CD14-positive monocyte (primary cell): ENCODE measurements around the gene DYSF. TPM values are rescaled to one million over a fixed set of nuclear protein-coding genes. Genes with fewer than 3 reads are reported as not detected.
A peak's percentile ranks its signal among the peaks of the same experiment; 100 is the strongest.

Experiments used
- DNase-seq, 3 donors: peaks; one replicate each; pipeline ENCODE4 v3.0.0-alpha.2; 2011 to 2022
- H2AFZ ChIP-seq: 2 replicates; pipeline ENCODE4 v1.6.0; 2012; ENCODE audit warnings: mild to moderate bottlenecking, low read depth, low read length, inconsistent platforms; ENCODE audit not compliant: insufficient read depth, poor library complexity, severe bottlenecking
- H3K27ac ChIP-seq, 2 donors: 1 replicate in 1 of 2; 2 replicates in 1 of 2; pipeline ENCODE4 v1.5.1; 2012 to 2013; ENCODE audit warnings: low read length in 2 of 2, control low read depth in 1 of 2, inconsistent platforms in 1 of 2, low read depth in 1 of 2, mild to moderate bottlenecking in 1 of 2
- H3K27me3 ChIP-seq, 2 donors: one replicate each; pipeline versions ENCODE4 v1.6.0 to v1.6.1; 2011 to 2013; ENCODE audit warnings: low read length in 2 of 2; ENCODE audit not compliant: control insufficient read depth in 2 of 2, insufficient read depth in 2 of 2
- H3K36me3 ChIP-seq, 2 donors: replicated peaks in 1 of 2; 1 replicate in 1 of 2; 2 replicates in 1 of 2; pipeline versions ENCODE4 v1.5.1 to v1.6.1; 2012 to 2013; ENCODE audit warnings: low read length in 2 of 2, control low read depth in 1 of 2, inconsistent platforms in 1 of 2, mild to moderate bottlenecking in 1 of 2; ENCODE audit not compliant: insufficient read depth in 2 of 2, control insufficient read depth in 1 of 2
- H3K4me1 ChIP-seq, 2 donors: 1 replicate in 1 of 2; 2 replicates in 1 of 2; pipeline versions ENCODE4 v1.5.1 to v1.6.1; 2012 to 2013; ENCODE audit warnings: low read length in 2 of 2, control low read depth in 1 of 2, inconsistent platforms in 1 of 2, mild to moderate bottlenecking in 1 of 2, moderate library complexity in 1 of 2; ENCODE audit not compliant: insufficient read depth in 2 of 2, control insufficient read depth in 1 of 2
- H3K4me2 ChIP-seq: replicated peaks from 2 replicates; pipeline ENCODE3; 2012; ENCODE audit warnings: low read length, moderate library complexity, mild to moderate bottlenecking; ENCODE audit not compliant: poor library complexity, severe bottlenecking; ENCODE audit errors: extremely low read depth
- H3K4me3 ChIP-seq, 3 experiments: fragments of 200-600 bp in 1 of 3; sonication (generic) in 1 of 3; replicated peaks in 1 of 3; 1 replicate in 2 of 3; 2 replicates in 1 of 3; pipeline ENCODE4 v1.5.1; 2011 to 2013; ENCODE audit warnings: low read length in 3 of 3, mild to moderate bottlenecking in 3 of 3, control low read depth in 2 of 3, low read depth in 2 of 3, inconsistent platforms in 1 of 3, moderate library complexity in 1 of 3
- H3K79me2 ChIP-seq: 2 replicates; pipeline ENCODE4 v1.6.0; 2012; ENCODE audit warnings: mild to moderate bottlenecking, control low read depth, inconsistent platforms, low read length, moderate library complexity; ENCODE audit not compliant: insufficient read depth
- H3K9ac ChIP-seq: 2 replicates; pipeline ENCODE4 v1.6.0; 2017; ENCODE audit warnings: low read length, mild to moderate bottlenecking; ENCODE audit not compliant: insufficient read depth, poor library complexity, severe bottlenecking
- H3K9me3 ChIP-seq, 2 donors: replicated peaks in 1 of 2; 1 replicate in 1 of 2; 2 replicates in 1 of 2; pipeline versions ENCODE4 v1.5.1 to v1.6.1; 2012 to 2013; ENCODE audit warnings: low read length in 2 of 2, control low read depth in 1 of 2; ENCODE audit not compliant: control insufficient read depth in 1 of 2, insufficient read depth in 1 of 2
- H4K20me1 ChIP-seq: 2 replicates; pipeline ENCODE4 v1.6.0; 2012; ENCODE audit warnings: mild to moderate bottlenecking, low read length, control low read depth, moderate library complexity; ENCODE audit not compliant: insufficient read depth
- H3K27ac Mint-ChIP-seq, 7 donors: one replicate each; pipeline ENCODE4 v1.8.0; 2020; ENCODE audit warnings: mild to moderate bottlenecking in 7 of 7, mixed read lengths in 7 of 7, moderate library complexity in 6 of 7, inconsistent platforms in 2 of 7
- H3K27me3 Mint-ChIP-seq, 3 donors: one replicate each; pipeline ENCODE4 v1.8.0; 2021 to 2022; ENCODE audit warnings: low read depth in 3 of 3, mild to moderate bottlenecking in 3 of 3, mixed read lengths in 3 of 3, moderate library complexity in 3 of 3, inconsistent platforms in 1 of 3
- H3K36me3 Mint-ChIP-seq, 2 donors: one replicate each; pipeline ENCODE4 v1.8.0; 2020; ENCODE audit warnings: mixed read lengths in 2 of 2, inconsistent platforms in 1 of 2, mild to moderate bottlenecking in 1 of 2
- H3K4me1 Mint-ChIP-seq: one replicate; pipeline ENCODE4 v1.8.0; 2020; ENCODE audit warnings: mild to moderate bottlenecking, mixed read lengths
- H3K4me3 Mint-ChIP-seq, 2 donors: one replicate each; pipeline ENCODE4 v1.8.0; 2020; ENCODE audit warnings: mild to moderate bottlenecking in 2 of 2, mixed read lengths in 2 of 2, moderate library complexity in 1 of 2
- H3K9me3 Mint-ChIP-seq, 7 donors: one replicate each; pipeline ENCODE4 v1.8.0; 2020 to 2022; ENCODE audit warnings: mixed read lengths in 7 of 7, mild to moderate bottlenecking in 6 of 7, moderate library complexity in 6 of 7, inconsistent platforms in 2 of 7
- CTCF ChIP-seq: fragments of 200-600 bp; IDR thresholded peaks from one replicate; pipeline ENCODE4 v1.8.0; 2022; ENCODE audit warnings: antibody characterized with exemption, mild to moderate bottlenecking
- WGBS: methylation state at CpG from one replicate; pipeline ENCODE4 v1.1.5; 2013; ENCODE audit warnings: missing lambda C conversion rate; ENCODE audit not compliant: insufficient coverage; 5-methylcytosine and 5-hydroxymethylcytosine counted together
- intact Hi-C, 2 donors: fragments of 100-400 bp; cut with micrococcal nuclease; formaldehyde crosslinking; loops; one replicate each; pipeline versions ENCODE4 v1.15.0 to v1.15.1; 2023
- polyA plus RNA-seq, 3 donors: library from polyadenylated mRNA; depleted of rRNA in 1 of 3; unstranded in 2 of 3; stranded (reverse) in 1 of 3; fragments of 300-500 nt in 2 of 3; fragments of >200 nt in 1 of 3; fragmentation: Illumina TruSeq in 2 of 3; gene quantifications; 1 replicate in 2 of 3; 2 replicates in 1 of 3; pipeline ENCODE4 v1.2.3, GENCODE V29; 2012 to 2021

DYSF gene
- polyA plus RNA-seq, 3 donors: 16.1 to 72.5 (median 31.2) TPM

- peaks cover 48% of the 10 kb centered on the region for H4K20me1 ChIP-seq
- no peaks in the 10 kb centered on the region for H3K4me1 ChIP-seq
- peaks cover 50 to 79% of the 10 kb centered on the region in 2 donors for H3K36me3 Mint-ChIP-seq
- intact Hi-C loops: no loop called here
- no peak overlapping the region for H3K9ac ChIP-seq
- no peaks in the 10 kb centered on the region for H3K9me3 ChIP-seq
- H3K27me3 ChIP-seq: no peaks in the 10 kb centered on the region
- no peak overlapping the region for H3K27ac ChIP-seq
- DNase-seq: no peak
- 93% methylated on average over 9 of the region's 14 CpGs for WGBS
- H3K27ac Mint-ChIP-seq: no peak overlapping the region
- H3K4me3 ChIP-seq: no peak overlapping the region
- H3K4me3 Mint-ChIP-seq: no peak overlapping the region
- H3K4me2 ChIP-seq: no peak overlapping the region
- H2AFZ ChIP-seq: no peak overlapping the region
- H3K27me3 Mint-ChIP-seq: peaks cover 0 to 4% (median 0%) of the 10 kb centered on the region in 3 donors
- peaks cover 50 to 99% of the 10 kb centered on the region in 2 donors for H3K36me3 ChIP-seq
- no peaks in the 10 kb centered on the region for H3K79me2 ChIP-seq
- H3K4me1 Mint-ChIP-seq: no peaks in the 10 kb centered on the region
- no peak for TF ChIP-seq CTCF
- no peaks in the 10 kb centered on the region for H3K9me3 Mint-ChIP-seq
Measured at GRCh38 chr2:71672826-71673795, 219.8 kb downstream of the DYSF start.

GRCh38 chr2:71674158-71674851 lies 220.9 kb downstream of the DYSF start:
- H3K9me3 Mint-ChIP-seq: peaks cover 0 to 1% (median 0%) of the 10 kb centered on the region in 7 donors
- no peaks in the 10 kb centered on the region for H3K4me1 ChIP-seq
- peaks cover 45 to 99% of the 10 kb centered on the region in 2 donors for H3K36me3 ChIP-seq
- H3K36me3 Mint-ChIP-seq: peaks cover 62 to 79% of the 10 kb centered on the region in 2 donors
- no peak overlapping the region for H3K27ac ChIP-seq
- intact Hi-C loops: no loop called here
- no peaks in the 10 kb centered on the region for H3K4me1 Mint-ChIP-seq
- no peak for TF ChIP-seq CTCF
- no peak overlapping the region for H3K4me2 ChIP-seq
- H3K27me3 Mint-ChIP-seq: peaks cover 0 to 6% (median 0%) of the 10 kb centered on the region in 3 donors
- H2AFZ ChIP-seq: no peak overlapping the region
- H4K20me1 ChIP-seq: peaks cover 43% of the 10 kb centered on the region
- no peak for DNase-seq
- peak overlapping the region in 2 of 7 donors; percentile 23 to 67 for H3K27ac Mint-ChIP-seq
- no peak overlapping the region for H3K4me3 Mint-ChIP-seq
- H3K9ac ChIP-seq: no peak overlapping the region
- H3K4me3 ChIP-seq: no peak overlapping the region
- no peaks in the 10 kb centered on the region for H3K27me3 ChIP-seq
- no peaks in the 10 kb centered on the region for H3K79me2 ChIP-seq
- no peaks in the 10 kb centered on the region for H3K9me3 ChIP-seq
- 95% methylated on average over 3 of the region's 7 CpGs for WGBS
